ENCODE data around the gene MCF2L2.

MCF2L2 gene

DNA sequence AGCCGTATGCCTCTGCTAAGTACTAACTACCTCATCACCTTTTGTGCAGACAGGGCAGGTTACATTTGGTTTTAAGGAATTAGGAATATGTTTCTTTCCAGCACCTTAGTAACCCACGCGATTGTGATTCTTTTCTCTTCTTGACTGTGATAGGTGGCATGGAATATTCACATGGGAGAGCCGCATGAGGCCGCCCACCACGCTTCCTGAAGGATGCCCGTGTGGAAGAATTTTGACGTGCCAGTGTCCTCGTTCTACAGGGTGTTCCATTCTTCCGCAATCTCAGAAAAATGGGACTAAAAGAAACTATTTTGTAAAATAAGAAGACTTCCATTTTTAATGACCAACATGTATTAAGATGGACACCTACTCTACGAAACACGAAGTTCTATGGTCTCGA is 159.1 kb downstream of the MCF2L2 start:
- peaks cover 3% of the 10 kb centered on the region for H3K4me1 ChIP-seq (ENCODE audit: control insufficient read depth, insufficient read depth, low read length)
- H3K27ac ChIP-seq (ENCODE audit: low read depth, low read length): no peak overlapping the region
- no peaks in the 10 kb centered on the region for H3K27me3 ChIP-seq (ENCODE audit: control insufficient read depth, insufficient read depth, low read length)

DNA sequence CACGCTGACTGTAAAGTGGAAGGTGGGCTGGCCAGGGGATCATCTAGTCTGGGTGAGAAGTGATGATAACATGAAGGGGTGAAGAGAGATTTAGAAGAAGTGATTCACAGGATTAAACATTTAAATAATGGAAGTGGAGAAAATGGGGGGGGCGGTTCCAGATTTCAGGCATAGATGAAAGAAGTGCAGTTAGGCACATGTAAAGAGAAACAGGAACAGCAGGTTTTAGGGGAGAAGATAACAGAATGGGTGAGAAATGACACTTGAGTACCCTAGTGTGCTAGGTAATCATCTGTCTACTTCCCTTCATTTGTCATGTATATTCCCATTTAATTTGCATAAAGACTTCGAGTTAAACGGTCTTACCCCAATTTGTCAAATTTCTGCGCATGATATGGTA is 160.1 kb downstream of the MCF2L2 start:
- H3K27ac ChIP-seq (ENCODE audit: low read depth, low read length): no peak overlapping the region
- H3K36me3 ChIP-seq (ENCODE audit: control insufficient read depth, insufficient read depth, low read length): no peaks in the 10 kb centered on the region
- H3K4me3 ChIP-seq (ENCODE audit: low read length): no peak overlapping the region
- no peaks in the 10 kb centered on the region for H3K27me3 ChIP-seq (ENCODE audit: control insufficient read depth, insufficient read depth, low read length)
- peaks cover 5% of the 10 kb centered on the region for H3K4me1 ChIP-seq (ENCODE audit: control insufficient read depth, insufficient read depth, low read length)
- no peak overlapping the region for H3K9ac ChIP-seq (ENCODE audit: low read length)

More for the DNA sequence above, 159.1 kb downstream of the MCF2L2 start:
- H3K9ac ChIP-seq (ENCODE audit: low read length): no peak overlapping the region
- H3K36me3 ChIP-seq (ENCODE audit: control insufficient read depth, insufficient read depth, low read length): no peaks in the 10 kb centered on the region
- no peak overlapping the region for H3K4me3 ChIP-seq (ENCODE audit: low read length)

DNA sequence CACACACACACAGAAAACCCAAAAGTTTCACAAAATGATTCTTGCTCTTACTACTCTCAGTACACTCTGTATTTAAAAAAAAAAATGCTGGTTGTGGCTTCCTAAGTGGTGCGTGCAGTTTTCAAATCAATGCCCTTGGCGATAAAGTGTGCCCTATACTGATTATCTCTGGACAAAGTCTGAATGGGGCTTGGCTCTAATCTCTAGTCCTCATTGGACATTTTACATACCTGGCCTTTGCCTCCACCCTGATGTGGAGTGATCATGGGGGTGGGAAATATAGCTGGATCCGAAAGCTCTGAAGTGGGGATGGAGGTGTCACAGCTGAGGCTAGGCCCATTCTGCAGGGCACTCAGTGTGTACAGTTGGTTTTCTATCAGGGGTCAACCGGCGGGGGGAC is 161.3 kb downstream of the MCF2L2 start:
- Histone ChIP-seq H3K4me3 (ENCODE audit: low read length) (no peak overlapping the region), H3K9ac (ENCODE audit: low read length) (no peak overlapping the region), H3K27ac (ENCODE audit: low read depth, low read length) (no peak overlapping the region), H3K4me1 (ENCODE audit: control insufficient read depth, insufficient read depth, low read length) (peaks cover 5% of the 10 kb centered on the region), H3K27me3 (ENCODE audit: control insufficient read depth, insufficient read depth, low read length) (no peaks in the 10 kb centered on the region), H3K36me3 (ENCODE audit: control insufficient read depth, insufficient read depth, low read length) (no peaks in the 10 kb centered on the region)

DNA sequence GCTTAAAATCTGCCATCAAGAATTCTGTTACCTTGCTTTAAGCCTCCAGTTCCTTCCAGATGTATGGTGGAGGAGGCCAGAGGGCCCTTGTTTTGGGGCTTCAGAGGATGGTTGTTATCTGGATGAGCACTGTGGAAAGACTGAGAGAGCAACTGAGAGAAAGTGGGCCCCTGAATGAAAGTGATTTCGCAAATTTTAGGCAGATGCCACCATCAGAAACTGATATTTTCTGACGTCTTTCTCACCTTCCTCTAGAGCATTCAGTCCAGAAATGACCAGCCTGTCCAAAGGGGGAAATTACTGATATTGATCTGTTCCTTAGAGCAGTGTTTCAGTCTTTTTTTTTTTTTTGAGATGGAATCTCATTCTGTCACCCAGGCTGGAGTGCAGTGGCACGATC is 162.0 kb downstream of the MCF2L2 start:
- H3K4me1 ChIP-seq (ENCODE audit: control insufficient read depth, insufficient read depth, low read length): peaks cover 5% of the 10 kb centered on the region
- no peaks in the 10 kb centered on the region for H3K27me3 ChIP-seq (ENCODE audit: control insufficient read depth, insufficient read depth, low read length)
- no peak overlapping the region for H3K4me3 ChIP-seq (ENCODE audit: low read length)
- H3K27ac ChIP-seq (ENCODE audit: low read depth, low read length): no peak overlapping the region
- no peak overlapping the region for H3K9ac ChIP-seq (ENCODE audit: low read length)
- H3K36me3 ChIP-seq (ENCODE audit: control insufficient read depth, insufficient read depth, low read length): no peaks in the 10 kb centered on the region

DNA sequence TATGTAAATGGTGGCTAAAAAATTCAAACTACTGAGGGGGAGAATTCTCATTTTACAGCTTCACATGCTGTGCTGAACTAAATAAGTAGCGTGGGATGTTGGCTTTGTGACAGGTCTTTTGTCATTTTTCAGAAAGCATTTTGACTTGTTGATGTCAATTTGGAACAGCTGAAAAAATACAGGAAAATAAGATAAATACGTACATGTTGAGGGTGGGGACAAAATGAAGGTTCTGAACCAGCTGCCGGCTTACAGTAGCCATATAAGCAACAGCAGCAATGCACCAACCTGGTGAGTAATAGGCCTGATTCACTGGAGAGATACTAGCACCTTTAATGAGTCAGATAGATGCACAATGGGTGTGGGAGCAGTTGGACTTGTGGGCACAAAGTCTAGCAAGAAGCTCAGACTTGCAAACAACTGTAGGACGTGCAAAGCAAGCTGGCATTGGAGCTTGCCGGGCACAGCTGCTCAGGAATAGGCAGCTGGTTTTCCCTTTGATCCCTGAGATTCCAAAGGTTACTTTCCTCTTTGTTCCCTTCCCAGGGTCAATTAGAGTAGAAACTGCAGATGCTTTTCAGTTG is 162.5 kb downstream of the MCF2L2 start:
- Histone ChIP-seq H3K9ac (ENCODE audit: low read length) (no peak overlapping the region), H3K4me3 (ENCODE audit: low read length) (no peak overlapping the region), H3K27ac (ENCODE audit: low read depth, low read length) (no peak overlapping the region), H3K27me3 (ENCODE audit: control insufficient read depth, insufficient read depth, low read length) (no peaks in the 10 kb centered on the region), H3K4me1 (ENCODE audit: control insufficient read depth, insufficient read depth, low read length) (peaks cover 5% of the 10 kb centered on the region), H3K36me3 (ENCODE audit: control insufficient read depth, insufficient read depth, low read length) (no peaks in the 10 kb centered on the region)

DNA sequence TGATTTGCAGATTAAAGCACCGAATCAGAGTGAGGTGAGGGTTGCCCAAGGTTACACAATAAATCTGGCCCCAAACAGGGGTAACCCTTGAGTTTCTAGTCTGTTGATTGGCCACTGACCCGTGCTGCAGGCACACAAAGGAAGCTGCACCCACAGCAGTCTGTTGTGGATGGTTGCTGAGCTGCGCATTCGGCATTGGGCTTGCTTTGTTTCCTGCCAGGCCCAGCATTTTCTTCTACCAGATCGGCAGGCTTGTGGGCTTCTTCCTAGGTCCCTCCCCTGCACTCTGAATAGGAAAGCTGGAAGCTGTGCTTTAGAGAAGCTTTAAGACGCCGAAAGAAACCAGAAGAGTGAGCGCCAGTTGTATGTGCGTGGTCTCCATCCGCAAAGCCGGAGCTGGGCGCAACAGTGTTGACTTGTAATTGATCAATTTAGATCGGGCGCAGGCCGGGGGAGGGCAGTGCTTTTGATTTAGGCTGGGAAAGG is 163.2 kb downstream of the MCF2L2 start:
- no peaks in the 10 kb centered on the region for H3K36me3 ChIP-seq (ENCODE audit: control insufficient read depth, insufficient read depth, low read length)
- no peak overlapping the region for H3K27ac ChIP-seq (ENCODE audit: low read depth, low read length)
- no peak overlapping the region for H3K9ac ChIP-seq (ENCODE audit: low read length)
- peaks cover 5% of the 10 kb centered on the region for H3K4me1 ChIP-seq (ENCODE audit: control insufficient read depth, insufficient read depth, low read length)
- no peaks in the 10 kb centered on the region for H3K27me3 ChIP-seq (ENCODE audit: control insufficient read depth, insufficient read depth, low read length)
- H3K4me3 ChIP-seq (ENCODE audit: low read length): no peak overlapping the region

DNA sequence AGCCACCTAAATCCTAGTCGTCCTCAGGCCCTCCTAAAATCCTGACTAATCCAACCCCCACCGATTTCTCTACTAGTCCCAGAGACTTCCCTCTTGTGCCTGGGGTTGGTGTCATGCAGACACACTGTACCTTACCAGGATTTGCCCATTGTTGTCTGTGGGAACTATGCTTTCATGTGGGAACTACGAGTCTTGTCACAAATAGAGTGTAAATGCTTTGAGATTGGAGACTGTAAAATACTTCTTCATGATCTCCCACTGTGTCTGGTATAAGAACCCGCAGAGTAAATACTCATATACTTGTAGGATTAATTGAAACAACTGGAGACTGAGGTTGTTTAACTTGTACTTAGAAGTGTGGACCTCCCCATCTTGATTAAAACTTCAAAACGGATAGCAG is 164.2 kb downstream of the MCF2L2 start:
- Histone ChIP-seq H3K27me3 (ENCODE audit: control insufficient read depth, insufficient read depth, low read length) (no peaks in the 10 kb centered on the region), H3K9ac (ENCODE audit: low read length) (no peak overlapping the region), H3K27ac (ENCODE audit: low read depth, low read length) (no peak overlapping the region), H3K4me1 (ENCODE audit: control insufficient read depth, insufficient read depth, low read length) (peaks cover 5% of the 10 kb centered on the region), H3K36me3 (ENCODE audit: control insufficient read depth, insufficient read depth, low read length) (no peaks in the 10 kb centered on the region), H3K4me3 (ENCODE audit: low read length) (no peak overlapping the region)

DNA sequence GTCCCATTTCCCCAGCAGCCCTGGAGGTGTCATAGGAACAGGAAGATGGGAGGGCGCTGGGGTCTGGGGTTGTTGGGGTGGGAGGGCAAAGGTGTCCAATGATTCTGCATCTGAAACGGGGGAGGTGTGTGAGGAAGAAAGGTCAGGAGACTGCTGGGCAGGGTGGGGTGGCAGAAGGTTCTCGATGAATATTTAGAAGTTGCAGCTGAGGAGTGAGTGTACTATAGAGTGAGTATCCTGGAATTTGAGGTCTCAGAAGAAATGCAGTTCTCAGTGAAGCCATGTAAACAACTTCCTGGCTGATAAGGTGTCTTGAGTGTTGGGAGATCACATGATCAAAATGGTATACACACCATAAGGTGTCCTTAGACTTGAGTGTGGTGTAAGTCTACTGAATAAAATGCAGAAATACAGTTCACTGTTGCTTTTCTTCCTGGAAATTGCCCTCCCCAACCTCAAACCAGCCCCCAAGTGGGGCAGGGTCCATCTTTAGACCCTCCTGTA is 165.5 kb downstream of the MCF2L2 start:
- Histone ChIP-seq H3K9ac (ENCODE audit: low read length) (no peak overlapping the region), H3K27me3 (ENCODE audit: control insufficient read depth, insufficient read depth, low read length) (no peaks in the 10 kb centered on the region), H3K27ac (ENCODE audit: low read depth, low read length) (no peak overlapping the region), H3K4me1 (ENCODE audit: control insufficient read depth, insufficient read depth, low read length) (peaks cover 5% of the 10 kb centered on the region), H3K4me3 (ENCODE audit: low read length) (no peak overlapping the region), H3K36me3 (ENCODE audit: control insufficient read depth, insufficient read depth, low read length) (no peaks in the 10 kb centered on the region)

DNA sequence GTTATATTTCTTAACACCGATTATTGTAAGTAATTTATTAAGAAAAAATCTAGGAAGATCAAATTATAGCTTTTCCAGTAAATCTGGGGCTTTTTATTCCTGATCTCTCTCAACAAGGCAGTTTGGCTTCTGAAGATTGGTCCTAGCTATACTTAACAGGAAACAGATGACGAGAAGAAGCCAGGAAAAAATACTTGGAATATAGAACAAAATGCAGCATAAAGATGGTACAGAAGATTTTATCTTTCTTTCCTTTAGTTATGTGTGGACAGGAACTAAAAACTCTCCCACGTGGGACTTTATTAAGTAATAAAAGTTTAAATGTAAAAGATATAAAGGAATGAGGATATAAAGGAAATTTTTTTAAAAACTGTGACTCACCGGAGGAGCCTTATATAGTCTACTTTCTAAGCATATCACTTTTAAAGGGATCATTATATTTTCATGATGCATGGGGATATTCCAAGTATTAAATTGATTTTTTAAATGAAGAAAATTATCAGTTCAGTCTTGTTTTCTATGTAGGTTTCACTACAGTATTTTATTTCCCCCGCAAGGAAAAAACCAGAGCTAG is 167.2 kb downstream of the MCF2L2 start:
- H3K4me1 ChIP-seq (ENCODE audit: control insufficient read depth, insufficient read depth, low read length): peaks cover 5% of the 10 kb centered on the region
- no peaks in the 10 kb centered on the region for H3K36me3 ChIP-seq (ENCODE audit: control insufficient read depth, insufficient read depth, low read length)
- H3K27me3 ChIP-seq (ENCODE audit: control insufficient read depth, insufficient read depth, low read length): no peaks in the 10 kb centered on the region
- no peak overlapping the region for H3K4me3 ChIP-seq (ENCODE audit: low read length)
- no peak overlapping the region for H3K27ac ChIP-seq (ENCODE audit: low read depth, low read length)
- H3K9ac ChIP-seq (ENCODE audit: low read length): no peak overlapping the region

DNA sequence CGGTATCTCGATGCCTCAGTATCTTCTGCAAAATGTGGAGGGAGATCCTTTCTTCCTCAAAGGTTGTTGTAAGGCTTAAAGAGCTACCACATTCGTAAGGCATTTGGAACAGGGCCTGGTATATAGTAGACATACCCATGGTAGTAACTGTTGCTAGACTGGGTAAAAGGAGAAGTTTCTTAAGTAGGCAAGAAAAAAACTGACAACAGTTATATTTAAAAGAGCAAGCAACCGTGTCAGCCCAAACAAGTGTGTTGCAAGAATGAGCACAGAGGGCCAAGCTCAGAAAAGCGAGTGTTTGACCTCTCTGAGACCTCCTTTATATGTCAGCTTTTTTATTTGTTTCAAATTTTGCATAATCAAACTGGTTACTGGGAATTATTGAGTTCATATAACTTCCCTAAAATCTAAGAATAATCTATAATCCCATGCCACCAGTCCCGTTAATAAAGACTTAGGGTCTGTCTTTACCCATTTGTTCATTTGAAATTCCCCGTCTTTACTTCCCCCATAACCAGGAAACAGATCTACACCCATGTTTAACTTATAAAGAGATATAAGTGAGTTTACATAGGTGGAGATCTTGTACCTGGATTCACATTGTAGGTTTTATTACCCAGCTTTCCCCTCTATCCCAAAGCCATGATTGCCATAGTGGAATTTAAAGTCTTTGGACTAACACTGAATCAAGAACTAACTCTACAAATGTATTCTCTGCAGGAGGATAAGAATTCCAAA is 168.1 kb downstream of the MCF2L2 start:
- H3K4me1 ChIP-seq (ENCODE audit: control insufficient read depth, insufficient read depth, low read length): peaks cover 5% of the 10 kb centered on the region
- H3K9ac ChIP-seq (ENCODE audit: low read length): no peak overlapping the region
- H3K27ac ChIP-seq (ENCODE audit: low read depth, low read length): no peak overlapping the region
- H3K4me3 ChIP-seq (ENCODE audit: low read length): no peak overlapping the region
- no peaks in the 10 kb centered on the region for H3K27me3 ChIP-seq (ENCODE audit: control insufficient read depth, insufficient read depth, low read length)
- H3K36me3 ChIP-seq (ENCODE audit: control insufficient read depth, insufficient read depth, low read length): no peaks in the 10 kb centered on the region

DNA sequence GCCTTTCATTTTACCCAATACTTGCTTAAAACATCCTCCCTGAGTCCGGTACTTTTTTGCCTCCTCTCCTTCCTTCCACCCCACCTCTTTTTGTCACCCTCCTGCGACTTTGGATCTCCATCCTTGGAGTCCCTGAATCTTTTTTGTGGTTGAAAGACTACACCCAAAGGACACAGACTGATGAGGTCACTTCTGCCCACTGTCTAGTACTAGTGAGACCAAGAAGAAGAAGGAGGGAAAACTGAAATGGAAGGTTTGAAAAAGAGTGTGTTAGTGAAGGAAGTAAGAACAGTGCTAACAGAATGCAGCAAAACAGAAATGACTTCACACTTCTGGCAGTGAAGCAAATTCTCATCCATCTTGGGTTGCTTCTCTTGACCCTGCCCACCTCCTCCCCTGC is 168.8 kb downstream of the MCF2L2 start:
- Histone ChIP-seq H3K4me3 (ENCODE audit: low read length) (no peak overlapping the region), H3K27me3 (ENCODE audit: control insufficient read depth, insufficient read depth, low read length) (no peaks in the 10 kb centered on the region), H3K4me1 (ENCODE audit: control insufficient read depth, insufficient read depth, low read length) (peaks cover 5% of the 10 kb centered on the region), H3K36me3 (ENCODE audit: control insufficient read depth, insufficient read depth, low read length) (no peaks in the 10 kb centered on the region), H3K27ac (ENCODE audit: low read depth, low read length) (peak overlapping the region; percentile 23), H3K9ac (ENCODE audit: low read length) (no peak overlapping the region)

DNA sequence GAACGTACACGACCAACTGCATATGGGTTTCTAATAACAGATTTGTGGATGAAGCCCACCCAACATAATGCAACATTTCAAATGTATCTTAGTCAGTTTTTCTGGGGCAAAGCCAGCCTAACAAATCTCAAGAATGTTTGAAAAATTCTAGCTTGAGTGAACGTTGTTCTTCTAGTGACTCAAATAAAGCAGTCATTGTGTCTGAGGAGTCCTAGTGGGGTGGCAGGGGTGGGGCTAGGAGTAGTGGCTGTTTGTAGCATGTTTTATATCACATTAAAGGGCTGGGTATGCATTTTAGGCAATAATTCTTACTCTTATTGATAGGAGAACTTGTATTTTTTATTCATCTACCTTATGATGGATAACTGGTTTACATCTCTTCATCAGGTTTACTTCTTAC is 169.3 kb downstream of the MCF2L2 start:
- Histone ChIP-seq H3K4me3 (ENCODE audit: low read length) (no peak overlapping the region), H3K27ac (ENCODE audit: low read depth, low read length) (peak overlapping the region; percentile 23), H3K4me1 (ENCODE audit: control insufficient read depth, insufficient read depth, low read length) (no peaks in the 10 kb centered on the region)

More for the DNA sequence above, 169.3 kb downstream of the MCF2L2 start:
- Histone ChIP-seq H3K36me3 (ENCODE audit: control insufficient read depth, insufficient read depth, low read length) (no peaks in the 10 kb centered on the region), H3K9ac (ENCODE audit: low read length) (no peak overlapping the region), H3K27me3 (ENCODE audit: control insufficient read depth, insufficient read depth, low read length) (no peaks in the 10 kb centered on the region)

All from rectal smooth muscle tissue (tissue), 1 donor.